AG09319 (cell line): ENCODE data around the gene SYK.
"Not testable (repeated sequence)": the region's sequence is repeated elsewhere in the genome, so short reads cannot be mapped to it uniquely, and the experiment has no call there.

Source experiments
- DNase-seq: peaks from one replicate; pipeline ENCODE4 v3.0.0-alpha.2; 2010; ENCODE audit warnings: low read depth; ENCODE audit errors: extremely low read depth
- TF ChIP-seq, protein P1 (sequence below): IDR thresholded peaks from 2 replicates; pipeline ENCODE4 v1.5.1; 2011; ENCODE audit warnings: low read depth, mild to moderate bottlenecking, inconsistent platforms, low read length, moderate library complexity

SYK gene

DNA sequence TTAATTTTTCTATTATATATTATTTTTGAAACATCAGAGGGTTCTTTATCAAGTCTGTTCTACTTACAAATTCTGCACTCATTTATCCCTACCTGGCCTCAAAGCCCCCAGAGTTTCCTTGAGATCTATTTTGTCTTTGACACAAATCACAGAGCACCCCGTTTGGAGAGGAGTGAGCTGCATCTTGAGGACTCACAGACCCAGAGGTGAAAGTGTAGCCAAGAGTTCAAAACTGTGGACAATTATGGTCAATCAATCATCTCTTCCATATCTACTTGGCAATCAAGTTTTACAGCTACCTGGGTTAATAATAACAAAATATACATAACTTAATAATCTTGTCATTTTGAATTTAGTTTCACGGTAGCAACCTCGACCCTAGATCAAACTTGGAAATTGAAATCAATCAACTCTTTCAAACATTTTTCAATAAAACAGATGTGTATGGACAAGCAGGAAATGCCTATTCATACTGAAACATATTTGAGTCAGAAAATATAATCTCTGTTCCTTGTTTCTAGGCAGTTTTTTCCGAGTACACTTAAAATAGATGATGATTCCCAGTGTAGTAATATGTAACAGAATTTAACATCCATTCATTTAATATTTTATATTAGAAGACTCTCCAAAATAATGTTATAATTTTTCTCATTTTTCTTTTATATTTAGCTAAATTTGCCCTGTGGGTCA, 13.7 kb upstream of the SYK start:
- TF ChIP-seq, protein P1, sequence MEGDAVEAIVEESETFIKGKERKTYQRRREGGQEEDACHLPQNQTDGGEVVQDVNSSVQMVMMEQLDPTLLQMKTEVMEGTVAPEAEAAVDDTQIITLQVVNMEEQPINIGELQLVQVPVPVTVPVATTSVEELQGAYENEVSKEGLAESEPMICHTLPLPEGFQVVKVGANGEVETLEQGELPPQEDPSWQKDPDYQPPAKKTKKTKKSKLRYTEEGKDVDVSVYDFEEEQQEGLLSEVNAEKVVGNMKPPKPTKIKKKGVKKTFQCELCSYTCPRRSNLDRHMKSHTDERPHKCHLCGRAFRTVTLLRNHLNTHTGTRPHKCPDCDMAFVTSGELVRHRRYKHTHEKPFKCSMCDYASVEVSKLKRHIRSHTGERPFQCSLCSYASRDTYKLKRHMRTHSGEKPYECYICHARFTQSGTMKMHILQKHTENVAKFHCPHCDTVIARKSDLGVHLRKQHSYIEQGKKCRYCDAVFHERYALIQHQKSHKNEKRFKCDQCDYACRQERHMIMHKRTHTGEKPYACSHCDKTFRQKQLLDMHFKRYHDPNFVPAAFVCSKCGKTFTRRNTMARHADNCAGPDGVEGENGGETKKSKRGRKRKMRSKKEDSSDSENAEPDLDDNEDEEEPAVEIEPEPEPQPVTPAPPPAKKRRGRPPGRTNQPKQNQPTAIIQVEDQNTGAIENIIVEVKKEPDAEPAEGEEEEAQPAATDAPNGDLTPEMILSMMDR = no peak
- no peak for DNase-seq

DNA sequence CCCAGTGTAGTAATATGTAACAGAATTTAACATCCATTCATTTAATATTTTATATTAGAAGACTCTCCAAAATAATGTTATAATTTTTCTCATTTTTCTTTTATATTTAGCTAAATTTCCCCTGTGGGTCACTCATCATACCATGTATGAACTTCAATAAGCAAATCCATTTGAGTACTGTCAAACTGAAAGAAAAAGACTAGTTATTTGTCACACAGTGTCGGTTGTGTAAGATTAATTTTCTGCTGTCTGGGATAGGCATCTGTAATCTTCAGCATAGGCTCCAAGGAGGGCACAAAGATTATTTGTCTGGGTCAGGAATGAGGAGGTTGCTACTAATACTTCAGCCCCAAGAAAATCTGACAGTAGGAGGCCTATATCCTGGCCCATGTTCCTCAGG, 13.1 kb upstream of the SYK start:
- not testable (repeated sequence) for DNase-seq

DNA sequence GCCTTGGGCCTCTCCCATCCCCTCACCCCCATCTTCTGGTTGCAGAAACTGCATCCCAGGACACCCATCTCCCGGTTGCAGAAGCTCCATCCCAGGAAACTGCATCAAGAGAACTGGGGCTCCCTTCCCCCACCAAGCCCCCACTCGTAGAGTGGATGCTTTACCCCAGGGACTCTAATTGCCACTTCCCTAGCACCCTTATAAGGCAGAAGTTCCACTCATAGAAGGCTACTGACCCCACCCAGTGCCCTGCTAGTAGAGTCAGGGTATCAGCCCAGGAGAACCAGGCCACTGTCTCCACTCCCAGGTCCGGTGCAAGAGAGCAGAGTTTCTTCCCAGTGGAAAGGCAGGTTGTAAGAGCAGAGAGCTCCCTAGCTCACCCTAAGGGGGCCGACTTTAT, 12.2 kb upstream of the SYK start:
- TF ChIP-seq, protein P1 = no peak
- no peak for DNase-seq

DNA sequence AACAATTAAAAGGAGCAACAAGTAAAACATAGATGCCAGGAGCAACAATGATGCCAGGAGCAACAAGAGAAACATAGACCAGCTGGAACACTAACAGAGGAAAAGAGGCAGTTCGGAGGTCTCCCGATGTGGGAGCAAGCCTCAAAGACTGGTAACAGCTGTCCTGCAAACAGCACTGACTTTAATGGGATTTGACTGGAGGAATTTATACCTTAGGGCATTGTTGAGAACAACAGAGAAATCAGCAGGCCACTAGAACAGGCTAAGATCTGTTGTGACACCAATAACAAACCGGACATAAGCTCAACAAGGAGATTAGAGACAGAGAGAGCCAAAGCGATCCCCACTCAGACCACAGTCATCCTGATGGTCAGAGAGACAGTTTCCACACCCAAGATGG, 11.8 kb upstream of the SYK start:
- DNase-seq = no peak
- TF ChIP-seq, protein P1 = no peak

DNA sequence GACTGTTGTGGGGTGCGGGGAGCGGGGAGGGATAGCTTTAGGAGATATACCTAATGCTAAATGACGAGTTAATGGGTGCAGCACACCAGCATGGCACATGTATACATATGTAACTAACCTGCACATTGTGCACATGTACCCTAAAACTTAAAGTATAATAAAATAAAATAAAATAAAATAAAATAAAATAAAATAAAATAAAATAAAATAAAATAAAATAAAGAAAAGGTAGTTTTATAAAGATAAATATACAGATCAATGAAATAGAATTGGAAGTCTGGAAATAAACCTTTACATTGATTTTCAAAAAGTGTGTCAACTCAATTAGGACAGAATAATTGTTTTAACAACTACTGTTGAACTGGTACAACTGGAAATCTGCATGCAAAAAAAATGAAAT, 8.6 kb upstream of the SYK start:
- not testable (repeated sequence) for DNase-seq

DNA sequence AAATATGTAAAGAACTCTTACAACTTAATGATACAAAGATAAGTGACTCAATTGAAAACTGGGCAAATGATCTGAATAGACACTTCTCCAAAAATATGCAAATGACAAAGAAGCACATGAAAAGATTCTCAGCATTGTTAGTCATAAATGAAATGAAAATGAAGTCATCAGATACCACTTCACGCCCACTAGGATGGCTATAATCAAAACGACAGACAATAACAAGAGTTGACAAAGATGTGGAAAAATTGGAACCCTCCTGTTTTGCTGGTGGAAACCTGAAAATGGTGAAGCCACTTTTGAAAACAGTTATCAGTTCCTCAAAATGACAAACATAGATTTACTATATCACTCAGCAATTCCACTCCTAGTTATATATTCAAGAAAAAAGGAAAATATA, 7.9 kb upstream of the SYK start:
- DNase-seq = no peak
- TF ChIP-seq, protein P1 = no peak

DNA sequence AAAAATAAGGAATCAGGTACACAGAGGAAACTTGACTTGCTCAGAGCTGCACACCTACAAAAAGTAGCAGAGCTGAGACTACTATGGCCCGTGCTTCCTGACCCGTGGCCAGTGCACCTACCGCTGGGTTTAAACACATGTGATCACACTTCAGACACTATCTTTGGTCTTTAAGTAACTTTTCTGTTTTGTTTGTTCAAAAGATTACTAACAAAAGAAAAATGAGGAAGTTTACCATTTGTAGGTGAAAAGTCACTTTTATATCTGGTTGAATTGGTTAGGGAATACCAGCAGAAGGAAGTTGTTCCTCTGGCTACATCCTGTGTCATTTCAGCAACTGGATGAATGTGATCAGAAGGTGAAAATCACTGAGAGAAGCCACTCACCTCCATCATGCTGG, 6.5 kb upstream of the SYK start:
- no peak for DNase-seq
- TF ChIP-seq, protein P1 = no peak

DNA sequence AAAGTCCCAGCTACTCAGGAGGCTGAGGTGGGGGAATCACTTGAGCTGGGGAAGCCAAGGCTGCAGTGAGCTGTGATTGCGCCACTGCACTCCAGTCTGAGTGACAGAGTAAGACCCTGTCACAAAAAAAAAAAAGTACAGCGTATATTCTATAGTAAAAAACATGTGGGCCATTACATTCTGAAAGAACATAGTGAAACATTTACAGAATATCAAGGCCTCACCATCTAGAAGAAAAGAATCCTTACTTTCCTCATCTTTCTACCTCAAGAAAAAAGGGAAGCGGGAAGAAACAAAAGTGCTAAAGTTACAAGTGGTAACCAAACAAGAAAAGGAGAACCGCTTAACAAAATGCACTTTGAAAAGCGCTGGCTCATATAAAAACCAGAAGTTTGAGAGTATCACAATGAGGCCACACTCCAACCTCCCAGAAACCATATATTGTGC, 5.7 kb upstream of the SYK start:
- TF ChIP-seq, protein P1 = no peak
- no peak for DNase-seq
